ENCODE results near the gene CCNY. TPM values are rescaled to one million over a fixed set of nuclear protein-coding genes. Genes with fewer than 3 reads are reported as not detected.

The CCNY gene
- total RNA-seq, 1 donor: 35.0 TPM

DNA sequence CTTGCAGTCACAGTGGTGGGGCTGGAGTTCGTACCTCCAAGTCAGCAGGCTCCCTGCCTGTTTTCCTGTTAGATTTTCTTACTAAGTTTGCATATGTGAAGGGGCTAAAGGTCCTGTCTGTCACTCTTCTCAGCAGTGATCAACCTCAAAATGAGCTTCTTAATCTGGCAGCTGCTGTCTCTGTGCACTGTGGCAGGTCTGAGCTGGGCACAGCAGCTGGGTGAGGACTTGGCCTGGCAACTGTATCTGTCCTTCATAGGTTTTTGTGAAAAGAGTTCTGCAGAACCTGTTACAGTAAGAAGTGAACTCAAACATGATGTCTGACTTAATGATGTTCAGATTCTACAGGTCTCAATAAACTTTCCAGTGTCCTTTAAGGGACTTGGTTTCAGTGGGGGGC lies 237.5 kb downstream of the CCNY start:
- H3K4me3 ChIP-seq (ENCODE audit: low read depth, low read length): no peak overlapping the region
- TF ChIP-seq, protein P1, sequence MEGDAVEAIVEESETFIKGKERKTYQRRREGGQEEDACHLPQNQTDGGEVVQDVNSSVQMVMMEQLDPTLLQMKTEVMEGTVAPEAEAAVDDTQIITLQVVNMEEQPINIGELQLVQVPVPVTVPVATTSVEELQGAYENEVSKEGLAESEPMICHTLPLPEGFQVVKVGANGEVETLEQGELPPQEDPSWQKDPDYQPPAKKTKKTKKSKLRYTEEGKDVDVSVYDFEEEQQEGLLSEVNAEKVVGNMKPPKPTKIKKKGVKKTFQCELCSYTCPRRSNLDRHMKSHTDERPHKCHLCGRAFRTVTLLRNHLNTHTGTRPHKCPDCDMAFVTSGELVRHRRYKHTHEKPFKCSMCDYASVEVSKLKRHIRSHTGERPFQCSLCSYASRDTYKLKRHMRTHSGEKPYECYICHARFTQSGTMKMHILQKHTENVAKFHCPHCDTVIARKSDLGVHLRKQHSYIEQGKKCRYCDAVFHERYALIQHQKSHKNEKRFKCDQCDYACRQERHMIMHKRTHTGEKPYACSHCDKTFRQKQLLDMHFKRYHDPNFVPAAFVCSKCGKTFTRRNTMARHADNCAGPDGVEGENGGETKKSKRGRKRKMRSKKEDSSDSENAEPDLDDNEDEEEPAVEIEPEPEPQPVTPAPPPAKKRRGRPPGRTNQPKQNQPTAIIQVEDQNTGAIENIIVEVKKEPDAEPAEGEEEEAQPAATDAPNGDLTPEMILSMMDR (IDR thresholded peaks at IDR 0.05; ENCODE audit: insufficient read depth, low read depth, low read length): no peak
- no peak for DNase-seq (ENCODE audit: low read depth)

DNA sequence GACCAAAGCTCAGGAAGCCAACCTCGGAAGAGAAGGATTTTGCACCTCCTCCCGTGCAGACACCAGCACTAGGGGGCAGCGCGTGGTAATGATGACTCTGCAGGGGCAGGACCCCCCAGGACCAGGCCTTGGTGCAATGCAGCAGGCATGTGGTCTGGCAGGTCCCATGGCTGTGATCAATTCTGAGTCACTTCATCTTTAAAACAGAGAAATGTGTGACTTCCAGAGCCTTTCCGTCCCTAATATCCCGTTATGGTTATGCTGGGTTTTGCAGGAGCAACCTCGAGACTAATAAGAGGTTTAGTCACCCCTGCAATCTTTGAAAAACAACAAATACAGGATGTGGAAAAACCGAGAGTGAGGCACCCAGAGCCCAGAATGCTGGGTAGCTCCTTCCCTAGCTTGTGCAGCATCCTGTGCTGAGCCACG lies 238.6 kb downstream of the CCNY start:
- TF ChIP-seq, protein P1 (IDR thresholded peaks at IDR 0.05; ENCODE audit: insufficient read depth, low read depth, low read length): peak; percentile 27
- H3K4me3 ChIP-seq (ENCODE audit: low read depth, low read length): no peak overlapping the region
- peak; percentile 12 for DNase-seq (ENCODE audit: low read depth)

DNA sequence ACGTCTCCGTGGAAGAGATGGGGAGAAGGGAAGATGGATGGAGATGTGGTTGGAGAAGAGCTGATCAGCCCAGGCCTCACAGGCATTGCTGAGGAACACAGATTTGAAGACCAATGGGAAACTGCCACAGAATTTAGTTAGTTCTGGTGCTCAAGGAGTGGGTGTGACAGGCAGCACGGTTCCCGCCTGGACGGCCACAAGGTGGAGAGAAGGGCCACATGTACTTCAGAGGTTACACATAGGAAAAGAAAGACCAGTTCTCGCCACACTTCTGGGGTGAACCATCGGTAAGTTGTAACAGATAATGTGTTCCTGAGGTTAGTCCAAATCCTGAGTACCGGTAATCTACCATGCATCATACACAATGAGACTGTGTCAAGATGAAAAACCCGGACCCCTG lies 239.3 kb downstream of the CCNY start:
- H3K4me3 ChIP-seq (ENCODE audit: low read depth, low read length): no peak overlapping the region
- TF ChIP-seq, protein P1 (IDR thresholded peaks at IDR 0.05; ENCODE audit: insufficient read depth, low read depth, low read length): no peak
- DNase-seq (ENCODE audit: low read depth): no peak

DNA sequence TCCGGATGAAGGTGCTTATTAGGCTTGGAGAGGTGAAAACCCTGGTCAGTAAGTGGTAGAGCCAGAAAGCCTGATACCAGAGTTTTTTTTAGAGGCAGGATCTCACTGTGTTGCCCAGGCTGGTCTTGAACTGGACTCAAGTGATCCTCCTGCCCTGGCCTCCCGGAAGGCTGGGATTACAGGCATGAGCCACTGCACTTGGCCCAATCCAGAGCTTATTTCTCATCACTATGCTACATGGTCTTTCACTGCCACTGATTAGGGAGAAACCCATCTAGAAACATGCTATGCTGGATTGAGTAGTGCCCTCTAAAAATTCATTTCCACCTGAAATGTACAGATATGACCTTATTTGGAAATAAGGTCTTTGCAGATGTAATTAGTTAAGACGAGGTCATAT lies 240.4 kb downstream of the CCNY start:
- no peak for DNase-seq (ENCODE audit: low read depth)
- TF ChIP-seq, protein P1 (IDR thresholded peaks at IDR 0.05; ENCODE audit: insufficient read depth, low read depth, low read length): no peak
- H3K4me3 ChIP-seq (ENCODE audit: low read depth, low read length): no peak overlapping the region

DNA sequence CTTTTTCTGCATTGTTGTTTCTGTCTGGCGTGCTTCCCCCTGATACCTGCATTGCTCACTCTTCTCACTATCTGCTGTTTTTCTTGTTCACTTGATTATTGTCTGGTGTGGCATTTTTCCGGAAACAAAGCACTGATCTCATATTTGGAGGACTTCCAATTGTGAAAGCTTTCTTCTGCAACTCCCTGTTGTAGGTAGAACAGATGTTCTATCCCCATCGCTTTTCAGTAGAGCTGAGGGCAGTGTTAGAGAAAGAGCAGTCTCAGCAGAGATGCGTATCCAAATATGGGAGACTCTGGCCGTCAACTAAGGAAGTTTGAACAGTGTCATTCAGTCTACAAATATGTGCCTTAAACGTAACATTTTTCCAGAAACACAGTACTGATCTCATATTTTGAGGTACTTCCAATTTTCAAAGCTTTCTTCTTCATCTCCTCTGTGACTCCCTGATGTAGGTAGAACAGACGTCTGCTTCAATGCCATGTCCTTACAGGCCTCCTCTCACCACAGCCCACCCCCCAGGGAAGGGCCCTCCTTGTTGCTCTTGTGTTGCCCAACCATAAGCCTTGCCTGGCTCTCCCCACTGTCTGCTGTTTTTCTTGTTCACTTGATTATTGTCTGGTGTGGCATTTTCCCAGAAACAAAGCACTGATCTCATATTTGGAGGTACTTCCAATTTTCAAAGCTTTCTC lies 241.8 kb downstream of the CCNY start:
- DNase-seq (ENCODE audit: low read depth): no peak
- TF ChIP-seq, protein P1 (IDR thresholded peaks at IDR 0.05; ENCODE audit: insufficient read depth, low read depth, low read length): no peak
- no peak overlapping the region for H3K4me3 ChIP-seq (ENCODE audit: low read depth, low read length)

DNA sequence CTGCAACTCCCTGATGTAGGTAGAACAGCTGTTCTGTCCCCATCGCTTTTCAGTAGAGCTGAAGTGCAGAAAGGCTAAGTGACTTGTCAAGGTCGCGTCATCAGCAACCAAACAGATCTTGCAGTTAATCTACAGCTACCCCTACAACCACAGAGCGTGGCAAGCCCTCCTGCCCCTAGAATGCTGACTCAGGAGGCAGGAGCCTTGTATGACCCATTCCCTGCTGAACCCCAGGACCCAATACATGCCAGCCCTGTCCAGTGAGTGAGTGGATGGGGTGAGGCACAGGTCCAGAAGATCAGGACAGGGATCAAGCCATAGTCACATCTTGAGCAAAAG lies 242.3 kb downstream of the CCNY start:
- no peak overlapping the region for H3K4me3 ChIP-seq (ENCODE audit: low read depth, low read length)
- no peak for DNase-seq (ENCODE audit: low read depth)
- TF ChIP-seq, protein P1 (IDR thresholded peaks at IDR 0.05; ENCODE audit: insufficient read depth, low read depth, low read length): no peak

DNA sequence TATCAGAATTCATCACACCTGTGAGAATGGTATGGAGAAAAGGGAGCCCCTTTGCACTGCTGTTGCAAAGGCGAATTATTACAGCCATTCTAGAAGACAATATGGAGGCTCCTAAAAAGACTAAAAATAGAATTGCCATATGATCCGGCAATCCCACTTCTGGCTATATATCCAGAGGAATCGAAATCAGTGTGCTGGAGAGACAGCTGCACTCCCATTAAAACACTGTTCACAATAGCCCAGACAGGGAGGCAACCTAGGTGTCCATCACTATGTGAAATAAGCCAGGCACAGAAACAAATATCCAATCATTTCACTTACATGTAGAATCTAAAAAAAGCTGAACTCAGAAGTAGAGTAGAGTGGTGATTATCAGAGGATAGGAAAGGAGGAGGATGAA lies 242.8 kb downstream of the CCNY start:
- TF ChIP-seq, protein P1 (IDR thresholded peaks at IDR 0.05; ENCODE audit: insufficient read depth, low read depth, low read length): no peak
- DNase-seq (ENCODE audit: low read depth): no peak
- H3K4me3 ChIP-seq (ENCODE audit: low read depth, low read length): no peak overlapping the region

All from fibroblast of villous mesenchyme (primary cell).